Neutrophil (primary cell): ENCODE data around the gene SOX10.

Experiments
- H3K27ac ChIP-seq: fragments of 200-600 bp; sonication (generic); 2 replicates; pipeline ENCODE4 v1.5.1; 2016; ENCODE audit warnings: mild to moderate bottlenecking, moderate library complexity
- H3K27me3 ChIP-seq: fragments of 200-600 bp; sonication (generic); 2 replicates; pipeline ENCODE4 v1.6.0; 2016; ENCODE audit warnings: mild to moderate bottlenecking
- H3K36me3 ChIP-seq: fragments of 200-600 bp; sonication (generic); 2 replicates; pipeline ENCODE4 v1.5.1; 2017
- H3K4me1 ChIP-seq, 2 experiments: fragments of 200-600 bp in 1 of 2; sonication (generic) in 1 of 2; 1 replicate in 1 of 2; 2 replicates in 1 of 2; pipeline versions ENCODE4 v1.5.1 to v1.6.1; 2013 to 2016; ENCODE audit warnings: low read depth in 1 of 2, low read length in 1 of 2, mild to moderate bottlenecking in 1 of 2, moderate library complexity in 1 of 2; ENCODE audit not compliant: control insufficient read depth in 1 of 2, insufficient read depth in 1 of 2
- H3K4me3 ChIP-seq, 2 experiments: fragments of 200-600 bp in 1 of 2; sonication (generic) in 1 of 2; 1 replicate in 1 of 2; 2 replicates in 1 of 2; pipeline ENCODE4 v1.5.1; 2013 to 2016; ENCODE audit warnings: low read depth in 1 of 2, low read length in 1 of 2, mild to moderate bottlenecking in 1 of 2, moderate library complexity in 1 of 2
- H3K9me3 ChIP-seq: fragments of 200-600 bp; sonication (generic); 2 replicates; pipeline ENCODE4 v1.5.1; 2016
- TF ChIP-seq, protein P1 (sequence below): fragments of 200-600 bp; sonication (generic); IDR thresholded peaks from 2 replicates; pipeline ENCODE4 v1.5.1; 2016; ENCODE audit warnings: antibody characterized with exemption

SOX10 gene

DNA sequence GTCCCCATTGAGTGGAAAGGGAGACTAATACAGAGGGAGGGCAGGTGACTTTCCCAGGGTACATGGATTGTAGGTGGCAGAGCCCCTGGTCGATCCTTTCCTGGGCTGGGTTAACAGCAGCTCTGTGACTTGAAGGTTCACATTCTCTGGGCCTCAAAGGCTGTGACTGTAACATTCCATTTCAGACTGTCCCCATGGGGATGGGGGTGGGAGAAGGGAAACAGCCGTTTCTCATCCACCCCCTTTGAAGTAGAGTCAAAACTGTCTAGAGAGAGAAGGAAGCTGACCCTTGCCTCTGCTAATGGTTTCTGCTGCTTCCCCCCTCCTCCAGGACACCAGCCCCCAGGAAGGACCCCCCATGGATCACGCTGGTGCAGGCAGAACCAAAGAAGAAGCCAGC is 59.0 kb downstream of the SOX10 start:
- H3K27me3 ChIP-seq, result no peaks in the 10 kb centered on the region
- TF ChIP-seq, protein P1, sequence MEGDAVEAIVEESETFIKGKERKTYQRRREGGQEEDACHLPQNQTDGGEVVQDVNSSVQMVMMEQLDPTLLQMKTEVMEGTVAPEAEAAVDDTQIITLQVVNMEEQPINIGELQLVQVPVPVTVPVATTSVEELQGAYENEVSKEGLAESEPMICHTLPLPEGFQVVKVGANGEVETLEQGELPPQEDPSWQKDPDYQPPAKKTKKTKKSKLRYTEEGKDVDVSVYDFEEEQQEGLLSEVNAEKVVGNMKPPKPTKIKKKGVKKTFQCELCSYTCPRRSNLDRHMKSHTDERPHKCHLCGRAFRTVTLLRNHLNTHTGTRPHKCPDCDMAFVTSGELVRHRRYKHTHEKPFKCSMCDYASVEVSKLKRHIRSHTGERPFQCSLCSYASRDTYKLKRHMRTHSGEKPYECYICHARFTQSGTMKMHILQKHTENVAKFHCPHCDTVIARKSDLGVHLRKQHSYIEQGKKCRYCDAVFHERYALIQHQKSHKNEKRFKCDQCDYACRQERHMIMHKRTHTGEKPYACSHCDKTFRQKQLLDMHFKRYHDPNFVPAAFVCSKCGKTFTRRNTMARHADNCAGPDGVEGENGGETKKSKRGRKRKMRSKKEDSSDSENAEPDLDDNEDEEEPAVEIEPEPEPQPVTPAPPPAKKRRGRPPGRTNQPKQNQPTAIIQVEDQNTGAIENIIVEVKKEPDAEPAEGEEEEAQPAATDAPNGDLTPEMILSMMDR, result no peak

DNA sequence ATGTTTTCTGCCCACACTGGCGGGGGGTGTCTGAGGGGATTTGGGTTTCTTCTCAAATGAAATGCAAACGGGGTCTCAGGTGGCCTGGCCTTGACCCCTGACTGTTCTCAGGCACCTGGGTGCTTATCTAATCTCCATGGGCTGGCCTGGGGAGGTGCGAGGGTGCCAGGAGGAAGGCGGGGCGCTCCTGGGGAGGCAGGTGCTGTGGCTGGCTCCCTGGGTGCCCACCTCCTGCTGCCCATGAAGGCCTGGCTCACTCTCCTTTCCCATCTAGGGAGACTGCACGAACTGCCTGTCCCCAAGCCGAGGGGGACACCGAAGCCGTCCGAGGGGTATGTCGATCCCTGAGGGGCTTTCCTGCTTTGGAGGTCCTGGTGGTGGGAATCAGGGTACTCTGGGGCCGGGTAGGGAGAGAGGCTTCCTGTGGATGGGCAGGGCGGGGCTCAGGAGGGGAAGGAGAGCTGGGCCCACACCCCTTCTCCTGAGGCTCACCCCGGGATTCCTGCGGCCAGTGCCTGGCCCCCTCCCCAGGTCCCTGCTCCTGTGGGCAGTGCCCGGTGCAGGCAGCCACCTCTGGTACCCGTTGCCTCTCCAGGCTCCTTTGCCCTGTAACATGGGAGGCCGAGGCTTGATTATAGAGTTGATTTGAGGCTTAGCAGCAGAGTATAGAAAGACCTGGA is 59.8 kb downstream of the SOX10 start:
- TF ChIP-seq, protein P1, result no peak
- Histone ChIP-seq H3K4me1 (peaks cover 5 to 6% of the 10 kb centered on the region in 2 experiments), H3K4me3 (no peak overlapping the region), H3K27ac (no peak overlapping the region), H3K27me3 (no peaks in the 10 kb centered on the region), H3K36me3 (peaks cover 73% of the 10 kb centered on the region), H3K9me3 (no peaks in the 10 kb centered on the region)

More for the DNA sequence above, 59.0 kb downstream of the SOX10 start:
- H3K9me3 ChIP-seq, result no peaks in the 10 kb centered on the region
- no peak overlapping the region for H3K27ac ChIP-seq
- H3K36me3 ChIP-seq, result peaks cover 81% of the 10 kb centered on the region
- H3K4me3 ChIP-seq, result no peak overlapping the region
- H3K4me1 ChIP-seq, result peaks cover under 1% of the 10 kb centered on the region in 2 experiments

DNA sequence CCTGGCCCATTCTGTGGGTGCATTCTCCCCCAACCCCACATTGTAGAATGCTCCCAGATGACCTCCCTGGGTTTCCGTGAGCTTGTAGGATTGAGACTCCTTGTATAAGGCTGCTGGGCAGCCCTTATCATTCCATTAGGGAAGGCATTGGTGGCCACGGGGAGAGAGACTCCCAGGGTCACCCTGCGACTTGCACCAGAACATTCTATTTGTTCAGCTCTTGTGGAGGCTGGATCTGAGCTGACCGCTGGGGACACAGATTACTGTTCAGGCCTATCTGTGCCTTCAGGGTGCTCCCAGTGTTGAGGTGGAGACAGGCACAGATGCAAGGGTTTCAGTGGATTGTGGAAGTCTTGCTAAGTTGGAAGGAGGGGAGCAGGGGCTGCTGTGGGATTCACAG is 60.4 kb downstream of the SOX10 start:
- Histone ChIP-seq H3K27ac (no peak overlapping the region), H3K9me3 (no peaks in the 10 kb centered on the region), H3K4me3 (no peak overlapping the region), H3K36me3 (peaks cover 72% of the 10 kb centered on the region), H3K4me1 (peaks cover 5 to 6% of the 10 kb centered on the region in 2 experiments), H3K27me3 (no peaks in the 10 kb centered on the region)
- TF ChIP-seq, protein P1, result no peak
